ENCODE measurements around the gene DEPDC7.

The DEPDC7 gene

GRCh38 chr11:33000181-33000580, 15.5 kb upstream of the DEPDC7 start:
- TF ChIP-seq TAF1 (IDR thresholded peaks at IDR 0.05; ENCODE audit: borderline replicate concordance, insufficient read depth, low read length) (no peak), SIN3A (IDR thresholded peaks at IDR 0.05; ENCODE audit: borderline replicate concordance, insufficient read depth, low read length) (no peak), REST (IDR thresholded peaks at IDR 0.05; ENCODE audit: insufficient read depth in 1 of 2, low read depth in 2 of 2, low read length in 2 of 2) (no peak), FOXP2 (optimal IDR thresholded peaks at IDR 0.05; ENCODE audit: borderline replicate concordance, extremely low read depth, extremely low read length, insufficient read depth) (no peak), POLR2AphosphoS5 (IDR thresholded peaks at IDR 0.05; ENCODE audit: low read depth, low read length) (no peak)

DNA sequence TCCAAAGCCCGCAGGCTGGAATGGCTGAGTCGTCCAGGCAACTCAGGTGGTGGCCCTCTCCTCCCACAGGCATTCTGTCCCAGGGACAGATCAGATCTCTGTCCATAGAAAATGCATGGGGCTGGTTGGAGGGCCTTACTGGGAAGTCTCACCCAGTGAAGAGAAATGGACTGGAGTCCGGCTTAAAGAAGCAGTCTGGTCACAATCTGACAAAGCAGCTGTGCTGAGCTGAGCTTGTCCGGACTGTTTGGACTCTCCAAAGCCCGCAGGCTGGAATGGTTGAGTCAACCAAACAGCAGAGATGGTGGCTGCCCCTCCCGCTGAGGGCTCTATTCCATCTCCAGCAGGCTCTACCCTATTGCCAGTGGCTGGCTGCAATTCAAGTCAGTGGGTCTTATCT, 14.4 kb upstream of the DEPDC7 start:
- TF ChIP-seq REST (IDR thresholded peaks at IDR 0.05; ENCODE audit: insufficient read depth in 1 of 2, low read depth in 2 of 2, low read length in 2 of 2), result no peak
- TF ChIP-seq FOXP2 (optimal IDR thresholded peaks at IDR 0.05; ENCODE audit: borderline replicate concordance, extremely low read depth, extremely low read length, insufficient read depth), result no peak
- TF ChIP-seq TAF1 (IDR thresholded peaks at IDR 0.05; ENCODE audit: borderline replicate concordance, insufficient read depth, low read length), result no peak
- TF ChIP-seq POLR2AphosphoS5 (IDR thresholded peaks at IDR 0.05; ENCODE audit: low read depth, low read length), result no peak
- TF ChIP-seq SIN3A (IDR thresholded peaks at IDR 0.05; ENCODE audit: borderline replicate concordance, insufficient read depth, low read length), result no peak

GRCh38 chr11:33001751-33002542, 13.7 kb upstream of the DEPDC7 start:
- no peak for TF ChIP-seq POLR2AphosphoS5 (IDR thresholded peaks at IDR 0.05; ENCODE audit: low read depth, low read length)
- no peak for TF ChIP-seq TAF1 (IDR thresholded peaks at IDR 0.05; ENCODE audit: borderline replicate concordance, insufficient read depth, low read length)

DNA sequence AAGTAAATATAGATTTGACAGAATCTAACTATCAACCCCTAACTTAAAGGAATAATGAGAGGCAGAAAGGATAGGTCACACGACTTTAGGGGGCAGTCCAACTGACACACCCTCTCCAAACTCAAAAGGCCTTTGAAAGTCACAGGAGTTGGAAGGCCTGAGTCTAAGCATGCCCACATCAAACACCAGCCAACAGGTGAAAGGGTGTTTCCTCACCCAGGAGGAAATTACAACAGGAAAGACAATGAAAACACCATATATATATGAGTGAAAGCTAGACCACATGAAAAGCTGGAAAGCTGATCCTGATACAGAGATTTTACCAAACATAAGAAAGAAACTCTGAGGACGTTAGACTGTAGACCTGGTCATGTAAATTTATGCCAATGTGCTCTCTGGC, 10.5 kb upstream of the DEPDC7 start:
- no peak for TF ChIP-seq FOXP2 (optimal IDR thresholded peaks at IDR 0.05; ENCODE audit: borderline replicate concordance, extremely low read depth, extremely low read length, insufficient read depth)
- no peak for TF ChIP-seq POLR2AphosphoS5 (IDR thresholded peaks at IDR 0.05; ENCODE audit: low read depth, low read length)
- TF ChIP-seq REST (IDR thresholded peaks at IDR 0.05; ENCODE audit: insufficient read depth in 1 of 2, low read depth in 2 of 2, low read length in 2 of 2), result no peak
- TF ChIP-seq SIN3A (IDR thresholded peaks at IDR 0.05; ENCODE audit: borderline replicate concordance, insufficient read depth, low read length), result no peak
- TF ChIP-seq TAF1 (IDR thresholded peaks at IDR 0.05; ENCODE audit: borderline replicate concordance, insufficient read depth, low read length), result no peak

DNA sequence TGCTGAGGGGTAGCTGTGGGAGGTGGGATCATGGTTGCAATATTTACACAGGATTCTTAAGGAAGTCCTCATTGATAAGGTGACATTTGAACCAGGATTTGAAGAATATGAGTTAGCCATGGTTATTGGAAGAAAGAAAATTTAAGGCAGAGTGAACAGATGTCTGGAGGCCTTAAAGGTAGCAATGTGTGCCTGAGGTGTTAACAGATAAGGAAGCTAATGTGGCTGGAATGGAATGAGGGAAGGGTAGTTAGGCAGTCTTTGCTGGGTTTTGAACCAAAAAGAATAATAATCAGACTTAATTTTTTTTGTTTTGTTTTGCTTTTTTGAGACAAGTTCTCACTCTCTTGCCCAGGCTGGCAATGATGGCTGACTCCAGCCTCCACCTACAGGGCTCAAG, 9.7 kb upstream of the DEPDC7 start:
- TF ChIP-seq POLR2AphosphoS5 (IDR thresholded peaks at IDR 0.05; ENCODE audit: low read depth, low read length) (no peak), TAF1 (IDR thresholded peaks at IDR 0.05; ENCODE audit: borderline replicate concordance, insufficient read depth, low read length) (no peak), SIN3A (IDR thresholded peaks at IDR 0.05; ENCODE audit: borderline replicate concordance, insufficient read depth, low read length) (no peak), FOXP2 (optimal IDR thresholded peaks at IDR 0.05; ENCODE audit: borderline replicate concordance, extremely low read depth, extremely low read length, insufficient read depth) (no peak), REST (IDR thresholded peaks at IDR 0.05; ENCODE audit: insufficient read depth in 1 of 2, low read depth in 2 of 2, low read length in 2 of 2) (no peak)
